Kidney epithelial cell (primary cell): ENCODE data around the gene TENM4. TPM values are rescaled to one million over a fixed set of nuclear protein-coding genes. Genes with fewer than 3 reads are reported as not detected.

Experiments used
- DNase-seq: peaks from one replicate; pipeline ENCODE4 v3.0.0-alpha.2; 2010; ENCODE audit warnings: low read depth
- H3K27me3 ChIP-seq: 2 replicates; pipeline ENCODE4 v1.6.0; 2011; ENCODE audit warnings: low read length; ENCODE audit not compliant: control insufficient read depth, insufficient read depth
- H3K36me3 ChIP-seq: 2 replicates; pipeline ENCODE4 v1.5.1; 2011; ENCODE audit warnings: low read length; ENCODE audit not compliant: control insufficient read depth, insufficient read depth
- H3K4me3 ChIP-seq: 2 replicates; pipeline ENCODE4 v1.5.1; 2011; ENCODE audit warnings: low read depth, mild to moderate bottlenecking, control low read depth, low read length
- CTCF ChIP-seq: IDR thresholded peaks from 2 replicates; pipeline ENCODE4 v1.5.1; 2011; ENCODE audit warnings: mild to moderate bottlenecking, moderate library complexity, low read length, control low read depth, inconsistent platforms; ENCODE audit not compliant: insufficient read depth, poor library complexity, severe bottlenecking
- total RNA-seq: library from RNA; depleted of rRNA; stranded (reverse); fragments of >200 nt; gene quantifications from 2 replicates; pipeline ENCODE4 v1.2.3, GENCODE V29; 2015

The TENM4 gene
- total RNA-seq, 1 donor from 2014 or later = 35.3 TPM

- Histone ChIP-seq H3K4me3 (no peak overlapping the region), H3K27me3 (no peaks in the 10 kb centered on the region), H3K36me3 (no peaks in the 10 kb centered on the region)
- no peak for TF ChIP-seq CTCF
- no peak for DNase-seq
Measured at GRCh38 chr11:79449040-79449439, 8.2 kb upstream of the TENM4 start.

- DNase-seq = no peak
- Histone ChIP-seq H3K36me3 (no peaks in the 10 kb centered on the region), H3K27me3 (no peaks in the 10 kb centered on the region), H3K4me3 (no peak overlapping the region)
- no peak for TF ChIP-seq CTCF
Measured at GRCh38 chr11:79447038-79447786, 6.4 kb upstream of the TENM4 start.

- Histone ChIP-seq H3K27me3 (no peaks in the 10 kb centered on the region), H3K36me3 (no peaks in the 10 kb centered on the region), H3K4me3 (no peak overlapping the region)
- no peak for DNase-seq
- no peak for TF ChIP-seq CTCF
Measured at GRCh38 chr11:79444923-79445322, 4.1 kb upstream of the TENM4 start.

- Histone ChIP-seq H3K4me3 (peak overlapping the region; percentile 98), H3K27me3 (no peaks in the 10 kb centered on the region), H3K36me3 (no peaks in the 10 kb centered on the region)
- TF ChIP-seq CTCF = no peak
- no peak for DNase-seq
Measured at GRCh38 chr11:79441461-79441875, 638 bp upstream of the TENM4 start.

- no peaks in the 10 kb centered on the region for H3K36me3 ChIP-seq
- no peaks in the 10 kb centered on the region for H3K27me3 ChIP-seq
- H3K4me3 ChIP-seq = peak overlapping the region; percentile 98
- no peak for DNase-seq
- TF ChIP-seq CTCF = no peak
Measured at GRCh38 chr11:79439886-79440570, 802 bp downstream of the TENM4 start.
